Measurements from ENCODE around the gene TRIM31. TPM values are rescaled to one million over a fixed set of nuclear protein-coding genes. Genes with fewer than 3 reads are reported as not detected.

TRIM31 gene
- polyA plus RNA-seq, 1 experiment, result not detected

DNA sequence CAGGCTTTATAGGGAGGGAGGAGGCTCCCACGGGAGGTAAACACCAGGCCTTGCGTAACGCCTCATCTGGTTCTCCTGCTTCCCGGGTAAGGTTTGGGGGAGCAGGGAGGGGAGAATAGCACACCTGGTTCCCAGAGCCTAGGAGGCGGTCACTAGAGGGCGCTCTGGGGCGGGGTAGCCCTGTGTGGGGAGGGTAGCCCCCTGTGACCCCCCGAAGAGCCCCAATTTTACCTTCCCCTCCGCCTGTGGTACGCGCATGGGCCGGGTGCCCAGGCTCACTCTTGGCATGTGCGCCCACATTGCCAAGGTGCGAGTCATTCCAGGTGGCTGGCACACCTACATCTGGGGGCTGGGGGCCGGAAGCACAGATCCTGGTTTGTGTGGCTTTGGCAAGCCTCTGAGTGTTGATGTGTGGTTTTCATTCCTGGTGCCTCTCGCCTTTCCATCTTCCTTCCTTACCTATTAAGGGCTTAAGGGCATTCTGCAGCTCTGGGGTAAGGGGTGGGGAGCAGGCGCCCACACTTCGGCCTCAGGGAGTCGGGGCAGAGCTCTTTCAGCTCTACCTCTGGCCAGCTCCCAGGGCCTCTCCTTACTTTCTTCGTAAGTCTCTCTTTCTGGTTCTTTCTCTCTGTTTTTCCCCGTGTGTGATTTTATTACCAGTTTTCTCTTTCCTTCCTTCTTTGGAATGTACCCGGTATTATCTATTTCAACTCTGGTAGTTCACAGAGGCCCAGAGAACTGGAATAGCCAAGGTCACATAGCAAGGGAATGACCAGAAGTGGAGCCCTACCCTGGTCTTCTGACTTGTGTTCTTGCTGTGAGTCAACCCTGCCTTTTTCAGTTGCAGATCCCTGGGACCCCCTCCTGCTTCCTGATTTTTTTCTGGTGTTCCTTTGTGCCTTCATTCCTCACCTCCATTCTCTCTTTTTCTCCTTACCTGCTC, 36.8 kb downstream of the TRIM31 start:
- CTCF ChIA-PET, result interaction anchor here (0.8 to 1.0 kb wide), 2 partner anchors 10 to 21 kb away, joined by 3 to 4 read pairs; no protein-coding TSS in a partner anchor
- no peak for DNase-seq (ENCODE audit: low read depth)
- TF ChIP-seq, protein P1, sequence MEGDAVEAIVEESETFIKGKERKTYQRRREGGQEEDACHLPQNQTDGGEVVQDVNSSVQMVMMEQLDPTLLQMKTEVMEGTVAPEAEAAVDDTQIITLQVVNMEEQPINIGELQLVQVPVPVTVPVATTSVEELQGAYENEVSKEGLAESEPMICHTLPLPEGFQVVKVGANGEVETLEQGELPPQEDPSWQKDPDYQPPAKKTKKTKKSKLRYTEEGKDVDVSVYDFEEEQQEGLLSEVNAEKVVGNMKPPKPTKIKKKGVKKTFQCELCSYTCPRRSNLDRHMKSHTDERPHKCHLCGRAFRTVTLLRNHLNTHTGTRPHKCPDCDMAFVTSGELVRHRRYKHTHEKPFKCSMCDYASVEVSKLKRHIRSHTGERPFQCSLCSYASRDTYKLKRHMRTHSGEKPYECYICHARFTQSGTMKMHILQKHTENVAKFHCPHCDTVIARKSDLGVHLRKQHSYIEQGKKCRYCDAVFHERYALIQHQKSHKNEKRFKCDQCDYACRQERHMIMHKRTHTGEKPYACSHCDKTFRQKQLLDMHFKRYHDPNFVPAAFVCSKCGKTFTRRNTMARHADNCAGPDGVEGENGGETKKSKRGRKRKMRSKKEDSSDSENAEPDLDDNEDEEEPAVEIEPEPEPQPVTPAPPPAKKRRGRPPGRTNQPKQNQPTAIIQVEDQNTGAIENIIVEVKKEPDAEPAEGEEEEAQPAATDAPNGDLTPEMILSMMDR (IDR thresholded peaks at IDR 0.05; ENCODE audit: insufficient read depth, low read depth, low read length), result peak; percentile 44
- H3K36me3 ChIP-seq (ENCODE audit: control insufficient read depth, insufficient read depth, low read length), result no peaks in the 10 kb centered on the region
- peaks cover 53% of the 10 kb centered on the region for H3K27me3 ChIP-seq (ENCODE audit: control insufficient read depth, insufficient read depth, low read length)
- no peak overlapping the region; the same call in 1 of the 2 replicates for H3K4me3 ChIP-seq (ENCODE audit: low read depth, low read length)
- POLR2A ChIA-PET, result interaction anchor here (0.7 kb wide), 1 partner anchor 537 kb away, joined by 4 read pairs; no protein-coding TSS in a partner anchor

DNA sequence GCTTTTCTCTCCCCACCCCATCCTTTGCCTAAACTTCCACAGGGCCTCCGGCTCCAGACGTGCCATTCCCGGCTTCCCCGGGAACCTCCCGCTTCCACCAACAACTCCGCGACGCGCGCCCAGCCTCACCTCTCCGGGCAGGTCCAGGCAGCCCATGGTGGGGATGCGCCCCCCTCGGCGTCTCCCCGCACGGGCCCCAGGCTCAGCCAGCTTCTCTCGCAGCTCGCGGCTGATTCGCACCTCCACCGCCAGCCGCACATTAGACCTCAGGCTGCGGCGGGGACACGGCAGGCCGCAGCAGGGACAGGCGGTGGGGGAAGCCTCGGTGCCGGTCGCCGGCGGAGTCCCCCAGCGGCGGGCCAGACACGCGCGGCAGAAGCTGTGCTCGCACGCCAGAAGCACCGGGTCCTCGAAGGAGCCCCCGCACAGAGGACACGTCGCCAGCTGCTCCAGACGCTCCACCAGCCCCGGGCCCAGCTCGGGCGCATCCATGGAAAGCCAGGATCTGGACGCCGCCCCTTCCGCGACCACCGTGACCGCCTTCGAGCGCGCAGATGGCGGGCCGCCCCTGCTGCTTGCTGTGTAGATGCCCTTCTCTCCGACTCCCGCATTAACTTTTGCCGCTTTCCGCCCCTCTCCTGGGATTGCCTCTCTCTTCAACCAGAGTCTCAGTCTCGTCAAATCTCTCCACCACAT, 37.6 kb downstream of the TRIM31 start, which contains the start of gene RNF39:
TSS of gene RNF39 (minus strand) at position 676 of the 696 bp plus-strand sequence. CDS start at position 492, 184 bp downstream.
- Histone ChIP-seq H3K36me3 (ENCODE audit: control insufficient read depth, insufficient read depth, low read length) (0 out of 2 replicates have a peak, but pooled peaks cover 1% of the 10 kb centered on the region), H3K27me3 (ENCODE audit: control insufficient read depth, insufficient read depth, low read length) (peaks cover 53% of the 10 kb centered on the region), H3K4me3 (ENCODE audit: low read depth, low read length) (no peak within 1 kb of the TSS; the same call in 1 of the 2 replicates)
- CTCF ChIA-PET, result interaction anchor here (0.6 to 0.8 kb wide), 2 partner anchors 9 to 363 kb away, joined by 3 read pairs; no protein-coding TSS in a partner anchor
- POLR2A ChIA-PET, result interaction anchor here (0.7 kb wide), 1 partner anchor 538 kb away, joined by 4 read pairs; no protein-coding TSS in a partner anchor
- DNase-seq (ENCODE audit: low read depth), result no peak
- TF ChIP-seq, protein P1 (IDR thresholded peaks at IDR 0.05; ENCODE audit: insufficient read depth, low read depth, low read length), result no peak

DNA sequence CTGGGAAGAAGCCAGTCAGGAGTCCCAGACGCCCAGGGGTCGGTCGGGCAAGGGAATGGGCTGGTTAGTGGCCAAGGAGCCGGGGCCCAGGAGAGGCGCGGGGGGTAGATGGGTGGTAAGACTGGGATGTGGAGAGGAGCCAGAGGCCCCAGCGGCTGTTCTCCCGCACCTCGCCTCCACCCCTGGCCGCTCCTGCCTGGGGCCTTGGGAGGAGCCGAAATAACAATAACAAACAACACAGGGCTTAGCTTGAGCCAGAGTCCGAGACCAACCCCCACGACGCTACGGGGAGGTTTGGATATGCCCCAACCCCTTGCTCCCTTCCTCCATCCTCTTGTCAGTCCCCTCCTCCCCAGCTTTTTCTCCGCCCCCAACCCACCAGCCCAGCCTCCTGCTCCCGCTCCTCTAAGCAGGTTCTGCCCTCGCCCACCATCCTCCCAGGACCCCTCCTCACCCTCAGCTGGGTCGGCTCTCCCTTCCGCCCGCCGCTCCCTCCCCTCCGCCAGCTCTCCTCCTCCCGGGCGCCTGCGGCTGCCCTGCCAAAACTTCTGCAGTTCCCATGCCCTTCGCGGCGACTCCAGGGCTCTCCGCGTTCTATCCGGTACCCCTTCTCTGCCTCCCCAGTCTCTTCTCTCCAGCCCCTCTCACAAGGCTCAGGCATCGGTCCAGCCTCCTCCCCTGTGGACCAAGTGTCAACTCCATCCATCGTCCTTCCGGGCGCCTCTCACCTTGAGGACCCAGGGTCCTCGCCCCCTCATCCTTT, 38.4 kb downstream of the TRIM31 start:
- peaks cover 3% of the 10 kb centered on the region for H3K36me3 ChIP-seq (ENCODE audit: control insufficient read depth, insufficient read depth, low read length)
- peaks cover 52% of the 10 kb centered on the region for H3K27me3 ChIP-seq (ENCODE audit: control insufficient read depth, insufficient read depth, low read length)
- ChIA-PET POLR2A (interaction anchor here (0.7 kb wide), 1 partner anchor 538 kb away, joined by 4 read pairs; no protein-coding TSS in a partner anchor), CTCF (interaction anchor here (0.6 kb wide), 1 partner anchor 364 kb away, joined by 3 read pairs; no protein-coding TSS in a partner anchor)
- H3K4me3 ChIP-seq (ENCODE audit: low read depth, low read length), result no peak overlapping the region; the same call in 1 of the 2 replicates
- TF ChIP-seq, protein P1 (IDR thresholded peaks at IDR 0.05; ENCODE audit: insufficient read depth, low read depth, low read length), result no peak
- no peak for DNase-seq (ENCODE audit: low read depth)

DNA sequence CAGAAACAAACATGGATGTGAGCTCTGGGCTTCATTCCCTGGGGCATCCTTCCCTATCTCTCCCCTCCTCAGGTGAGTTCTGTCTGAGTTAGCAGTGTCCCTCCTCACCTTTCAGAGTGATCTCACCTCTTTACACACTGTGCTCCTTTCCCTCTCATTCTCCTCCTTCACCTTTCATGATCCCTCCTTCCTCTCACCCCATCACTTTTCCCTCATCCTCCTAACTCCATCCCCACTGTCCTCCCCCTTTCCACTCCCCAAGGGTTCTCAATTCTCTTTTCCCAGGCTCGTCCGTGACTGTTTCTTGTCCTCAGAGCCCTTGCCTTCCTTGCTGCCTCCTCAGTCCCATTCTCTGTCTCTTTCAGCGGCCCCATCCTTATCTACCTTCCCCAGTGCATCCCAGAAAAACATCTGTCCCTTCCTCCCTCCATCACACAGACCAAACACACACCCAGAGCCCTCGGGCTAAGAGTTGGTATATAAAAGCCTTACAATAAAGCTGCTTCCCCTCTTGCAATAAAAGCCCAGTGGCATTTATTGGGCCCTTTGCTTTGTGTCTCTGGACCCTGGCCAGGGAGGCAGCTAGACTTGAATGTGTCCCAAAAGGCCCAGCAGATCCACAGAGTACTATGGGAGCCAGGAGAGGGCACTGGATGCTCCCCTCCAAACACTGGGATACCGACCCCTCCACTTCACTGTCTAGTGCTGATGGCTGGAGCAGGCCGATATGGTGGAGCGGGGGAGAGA, 39.2 kb downstream of the TRIM31 start:
- H3K27me3 ChIP-seq (ENCODE audit: control insufficient read depth, insufficient read depth, low read length), result peaks cover 49% of the 10 kb centered on the region
- CTCF ChIA-PET, result interaction anchor here (1.0 kb wide), 1 partner anchor 20 kb away, joined by 3 read pairs; no protein-coding TSS in a partner anchor
- TF ChIP-seq, protein P1 (IDR thresholded peaks at IDR 0.05; ENCODE audit: insufficient read depth, low read depth, low read length), result no peak
- no peak for DNase-seq (ENCODE audit: low read depth)
- POLR2A ChIA-PET, result no interaction called here
- H3K4me3 ChIP-seq (ENCODE audit: low read depth, low read length), result no peak overlapping the region
- peaks cover 5% of the 10 kb centered on the region for H3K36me3 ChIP-seq (ENCODE audit: control insufficient read depth, insufficient read depth, low read length)

Data from BJ (cell line).